H1 (cell line): ENCODE results near the gene TSR3. TPM values are rescaled to one million over a fixed set of nuclear protein-coding genes. Genes with fewer than 3 reads are reported as not detected.
"Not testable (repeated sequence)": the region's sequence is repeated elsewhere in the genome, so short reads cannot be mapped to it uniquely, and the experiment has no call there.

ENCODE experiments used
- CTCF ChIA-PET: fragments of 300-600 bp; sonication (Branson Sonifier 250); formaldehyde crosslinking; loops from one replicate; lab custom pipeline; 2021; ENCODE audit not compliant: partially characterized antibody; lab: Charles Lee
- POLR2A ChIA-PET: fragments of 300-600 bp; sonication (Branson Sonifier 250); formaldehyde crosslinking; loops from one replicate; lab custom pipeline; 2021; ENCODE audit warnings: inconsistent platforms; ENCODE audit not compliant: partially characterized antibody; lab: Charles Lee
- DNase-seq, 2 experiments: peaks; one replicate each; pipeline versions ENCODE4 v3.0.0 to v3.0.0-alpha.2; 2010 to 2022; ENCODE audit warnings: low spot score in 2 of 2, low read depth in 1 of 2, mixed read lengths in 1 of 2
- FAIRE-seq: peaks from 2 replicates; lab custom pipeline; 2011; peaks lifted over from hg19 to GRCh38; lab: Jason Lieb, UNC
- H2AFZ ChIP-seq: 2 replicates; pipeline ENCODE4 v1.8.1; 2012; ENCODE audit warnings: low read length, inconsistent platforms
- H2AK5ac ChIP-seq: 2 replicates; pipeline ENCODE4 v1.6.1; 2013; ENCODE audit warnings: low read depth, low read length
- H2BK120ac ChIP-seq: replicated peaks from 2 replicates; pipeline ENCODE3; 2013; ENCODE audit warnings: low read depth, low read length, inconsistent platforms
- H2BK12ac ChIP-seq: 2 replicates; pipeline ENCODE4 v1.6.1; 2013; ENCODE audit warnings: low read depth, low read length
- H2BK15ac ChIP-seq: 2 replicates; pipeline ENCODE4 v1.6.1; 2013; ENCODE audit warnings: low read length
- H2BK20ac ChIP-seq: 2 replicates; pipeline ENCODE4 v1.6.1; 2013; ENCODE audit warnings: low read length
- H2BK5ac ChIP-seq: 2 replicates; pipeline ENCODE4 v1.6.1; 2013; ENCODE audit warnings: low read depth, low read length
- H3K14ac ChIP-seq: 2 replicates; pipeline ENCODE4 v1.6.1; 2013; ENCODE audit warnings: inconsistent platforms; ENCODE audit not compliant: insufficient read length
- H3K18ac ChIP-seq: 2 replicates; pipeline ENCODE4 v1.6.1; 2013; ENCODE audit warnings: low read length; ENCODE audit errors: extremely low read depth
- H3K23ac ChIP-seq: 2 replicates; pipeline ENCODE4 v1.6.1; 2013; ENCODE audit warnings: inconsistent platforms; ENCODE audit not compliant: insufficient read length
- H3K23me2 ChIP-seq: 2 replicates; pipeline ENCODE4 v1.6.1; 2013; ENCODE audit warnings: low read depth, low read length
- H3K27ac ChIP-seq: 2 replicates; pipeline ENCODE4 v1.6.1; 2011; ENCODE audit warnings: low read depth, low read length, inconsistent platforms
- H3K27me3 ChIP-seq, 4 experiments: replicated peaks in 1 of 4; 1 replicate in 1 of 4; 2 replicates in 3 of 4; pipeline versions ENCODE4 v1.6.1 to v1.8.1; 2011 to 2013; ENCODE audit warnings: low read length in 3 of 4, mild to moderate bottlenecking in 3 of 4, inconsistent platforms in 2 of 4, mixed read lengths in 2 of 4, moderate library complexity in 1 of 4; ENCODE audit not compliant: control insufficient read depth in 3 of 4, insufficient read depth in 3 of 4; ENCODE audit errors: extremely low read depth in 1 of 4
- H3K36me3 ChIP-seq, 4 experiments: 2 replicates each; pipeline versions ENCODE4 v1.6.1 to v1.8.1; 2011 to 2013; ENCODE audit warnings: mild to moderate bottlenecking in 4 of 4, low read length in 3 of 4, moderate library complexity in 2 of 4, control low read depth in 1 of 4, inconsistent platforms in 1 of 4; ENCODE audit not compliant: insufficient read depth in 4 of 4, control insufficient read depth in 2 of 4
- H3K4ac ChIP-seq: replicated peaks from 2 replicates; pipeline ENCODE3; 2013; ENCODE audit warnings: low read length, low read depth, mixed read lengths, inconsistent platforms; ENCODE audit not compliant: insufficient read length
- H3K4me1 ChIP-seq, 4 experiments: replicated peaks in 1 of 4; 1 replicate in 1 of 4; 2 replicates in 3 of 4; pipeline versions ENCODE4 v1.6.1 to v1.8.1; 2011 to 2013; ENCODE audit warnings: low read length in 3 of 4, inconsistent platforms in 2 of 4, mixed read lengths in 1 of 4; ENCODE audit not compliant: insufficient read depth in 4 of 4, control insufficient read depth in 3 of 4
- H3K4me2 ChIP-seq, 2 experiments: 2 replicates each; pipeline versions ENCODE4 v1.6.1 to v1.8.1; 2011 to 2013; ENCODE audit warnings: low read depth in 2 of 2, low read length in 2 of 2, control low read depth in 1 of 2, inconsistent platforms in 1 of 2, mild to moderate bottlenecking in 1 of 2; ENCODE audit not compliant: insufficient read depth in 1 of 2
- H3K4me3 ChIP-seq, 4 experiments: fragments of 200-600, 300-600 bp in 1 of 4; sonication (generic), shearing (Covaris generic), sonication (Bioruptor Twin) in 1 of 4; 2 replicates each; pipeline versions ENCODE4 v1.5.1 to v1.8.1; 2011 to 2016; ENCODE audit warnings: low read length in 4 of 4, low read depth in 3 of 4, control low read depth in 2 of 4, inconsistent platforms in 2 of 4, mild to moderate bottlenecking in 2 of 4, mixed read lengths in 1 of 4, moderate library complexity in 1 of 4; ENCODE audit not compliant: insufficient read depth in 2 of 4; ENCODE audit errors: extremely low read depth in 1 of 4
- H3K56ac ChIP-seq: replicated peaks from 2 replicates; pipeline ENCODE3; 2013; ENCODE audit warnings: low read depth, mild to moderate bottlenecking, mixed read lengths, low read length, inconsistent platforms; ENCODE audit not compliant: insufficient read length
- H3K79me1 ChIP-seq: 2 replicates; pipeline ENCODE4 v1.6.1; 2013; ENCODE audit warnings: low read depth, low read length, control low read depth
- H3K79me2 ChIP-seq, 2 experiments: 2 replicates each; pipeline versions ENCODE4 v1.6.1 to v1.8.1; 2012 to 2013; ENCODE audit warnings: low read length in 2 of 2, mild to moderate bottlenecking in 2 of 2, inconsistent platforms in 1 of 2; ENCODE audit not compliant: insufficient read depth in 2 of 2, control insufficient read depth in 1 of 2
- H3K9ac ChIP-seq, 4 experiments: replicated peaks in 1 of 4; 1 replicate in 1 of 4; 2 replicates in 3 of 4; pipeline versions ENCODE4 v1.6.1 to v1.8.1; 2011 to 2013; ENCODE audit warnings: low read depth in 3 of 4, low read length in 3 of 4, control low read depth in 2 of 4, mild to moderate bottlenecking in 2 of 4, moderate library complexity in 2 of 4, inconsistent platforms in 1 of 4; ENCODE audit errors: extremely low read depth in 1 of 4
- H3K9me3 ChIP-seq, 2 experiments: 2 replicates each; pipeline versions ENCODE4 v1.6.1 to v1.8.1; 2012 to 2013; ENCODE audit warnings: mild to moderate bottlenecking in 2 of 2, moderate library complexity in 2 of 2, control low read depth in 1 of 2, inconsistent platforms in 1 of 2, low read depth in 1 of 2, low read length in 1 of 2, mixed read lengths in 1 of 2; ENCODE audit not compliant: insufficient read depth in 2 of 2
- H4K20me1 ChIP-seq, 2 experiments: replicated peaks in 1 of 2; 2 replicates each; pipeline versions ENCODE3 to v1.8.1; 2011 to 2013; ENCODE audit warnings: inconsistent platforms in 2 of 2, low read length in 2 of 2, mild to moderate bottlenecking in 1 of 2; ENCODE audit not compliant: insufficient read depth in 2 of 2, control insufficient read depth in 1 of 2
- H4K5ac ChIP-seq: 2 replicates; pipeline ENCODE4 v1.6.1; 2013; ENCODE audit warnings: low read length, low read depth, mixed read lengths, inconsistent platforms; ENCODE audit not compliant: insufficient read length
- H4K8ac ChIP-seq: 2 replicates; pipeline ENCODE4 v1.8.0; 2013; ENCODE audit warnings: mild to moderate bottlenecking, moderate library complexity, low read length, inconsistent platforms; ENCODE audit not compliant: insufficient read depth; ENCODE audit errors: extremely low read depth
- H4K91ac ChIP-seq: replicated peaks from 2 replicates; pipeline ENCODE3; 2013; ENCODE audit warnings: low read length, mixed read lengths, inconsistent platforms; ENCODE audit not compliant: insufficient read length
- WGBS, 2 experiments: shearing (Covaris generic) in 1 of 2; methylation state at CpG; one replicate each; pipeline versions ENCODE4 v1.1.6 to v1.1.7; 2013 to 2015; ENCODE audit warnings: low lambda C conversion rate in 2 of 2, mixed read lengths in 2 of 2, inconsistent platforms in 1 of 2, low coverage in 1 of 2, missing lambda C conversion rate in 1 of 2; ENCODE audit not compliant: insufficient replicate concordance in 2 of 2, insufficient coverage in 1 of 2, insufficient read length in 1 of 2; ENCODE audit errors: extremely low coverage in 1 of 2, missing lambda C conversion rate in 1 of 2; 5-methylcytosine and 5-hydroxymethylcytosine counted together
- polyA plus RNA-seq, 7 experiments: library from polyadenylated mRNA; depleted of rRNA in 3 of 7; stranded (reverse) in 5 of 7; unstranded in 2 of 7; fragments of >200 nt in 5 of 7; fragments of 200-250 nt in 2 of 7; gene quantifications; 1 replicate in 5 of 7; 2 replicates in 1 of 7; 4 replicates in 1 of 7; pipeline versions ENCODE4 v1.2.1 to v1.2.3, GENCODE V29; 2011 to 2013; ENCODE audit warnings: missing spikeins in 2 of 7, mixed read lengths in 2 of 7
- total RNA-seq: library from RNA; stranded (reverse); fragmentation: NEBNext Ultra II Directional; extraction: Animal tissue kit (Norgen Biotek cat#: 25700); gene quantifications from 2 replicates; pipeline ENCODE4 v1.2.1, GENCODE V29; 2021

TSR3 gene
- total and polyA plus RNA-seq, 2 of the 8 experiments (the other 6 are each of a cell fraction or from before 2014, with no cell fraction given): 43.1 to 52.3 TPM

DNA sequence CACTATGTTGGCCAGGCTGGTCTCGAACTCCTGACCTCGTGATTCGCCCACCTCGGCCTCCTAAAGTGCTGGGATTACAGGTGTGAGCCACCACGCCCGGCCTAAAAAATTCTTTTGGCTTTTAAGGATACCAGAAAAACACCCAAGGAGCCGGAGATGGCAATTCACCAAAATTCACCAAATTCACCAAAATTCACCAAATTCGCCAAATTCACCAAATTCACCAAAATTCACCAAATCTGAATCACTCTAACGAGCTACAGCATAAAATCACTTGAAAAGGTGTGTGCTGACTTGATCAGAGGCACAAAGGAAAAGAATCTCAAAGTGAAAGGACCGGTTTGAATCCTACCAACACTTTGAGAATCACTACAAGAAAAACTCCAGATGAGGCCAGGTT lies 22.7 kb downstream of the TSR3 start:
- H2AK5ac ChIP-seq, DNase-seq, H2BK5ac ChIP-seq, H2BK20ac ChIP-seq, FAIRE-seq, H3K14ac ChIP-seq, H2BK120ac ChIP-seq, H3K23ac ChIP-seq, H3K9ac ChIP-seq, H3K27ac ChIP-seq, H3K18ac ChIP-seq, H3K9me3 ChIP-seq, H3K79me1 ChIP-seq, H3K56ac ChIP-seq, H4K5ac ChIP-seq, H4K91ac ChIP-seq, H2BK12ac ChIP-seq, H3K4me2 ChIP-seq, H2BK15ac ChIP-seq, H3K79me2 ChIP-seq, H3K4ac ChIP-seq, H2AFZ ChIP-seq, H3K4me3 ChIP-seq, H4K20me1 ChIP-seq, H4K8ac ChIP-seq: not testable (repeated sequence)
- CTCF ChIA-PET: interaction anchor here (0.7 to 4.5 kb wide), 8 partner anchors 9 to 579 kb away, joined by 3 to 52 read pairs (median 6); partner anchors contain the start of gene MRPS34
- Histone ChIP-seq H3K4me1 (peaks cover 0 to 13% (median 12%) of the 10 kb centered on the region in 4 experiments; a peak in 4 of 7 replicates), H3K23me2 (peaks cover 12% of the 10 kb centered on the region; the same call in 1 of the 2 replicates), H3K27me3 (peaks cover 5 to 23% (median 15%) of the 10 kb centered on the region in 4 experiments), H3K36me3 (peaks cover 3 to 12% (median 5%) of the 10 kb centered on the region in 4 experiments; a peak in 4 of 8 replicates)
- WGBS, 2 experiments: 89 to 100% methylated on average over 1 to 10 of the region's 10 CpGs
- POLR2A ChIA-PET: interaction anchor here (0.7 to 6.5 kb wide), 2 partner anchors 12 to 15 kb away, joined by 3 to 106 read pairs; partner anchors contain the start of gene UBE2I
